Urinary bladder (tissue), 4 donors: ENCODE measurements around the gene TMC3. TPM values are rescaled to one million over a fixed set of nuclear protein-coding genes. Genes with fewer than 3 reads are reported as not detected.
A peak's percentile ranks its signal among the peaks of the same experiment; 100 is the strongest.
"Not testable (repeated sequence)": the region's sequence is repeated elsewhere in the genome, so short reads cannot be mapped to it uniquely, and the experiment has no call there.

ENCODE experiments used
- DNase-seq: peaks from one replicate; pipeline ENCODE4 v3.0.0-alpha.2; 2015; ENCODE audit errors: extremely low spot score
- H3K27ac ChIP-seq: one replicate; pipeline ENCODE4 v1.5.1; 2013; ENCODE audit warnings: low read depth, mild to moderate bottlenecking, moderate library complexity
- H3K36me3 ChIP-seq: one replicate; pipeline ENCODE4 v1.6.1; 2013; ENCODE audit warnings: mild to moderate bottlenecking, moderate library complexity; ENCODE audit not compliant: insufficient read depth
- H3K4me1 ChIP-seq: one replicate; pipeline ENCODE4 v1.6.1; 2013; ENCODE audit warnings: mild to moderate bottlenecking, moderate library complexity; ENCODE audit not compliant: insufficient read depth
- H3K4me3 ChIP-seq: one replicate; pipeline ENCODE4 v1.5.1; 2013; ENCODE audit warnings: low read depth, low read length
- WGBS: extraction: QIAGEN DNeasy Blood & Tissue Kit; methylation state at CpG from one replicate; pipeline ENCODE4 v1.1.7; 2013; 5-methylcytosine and 5-hydroxymethylcytosine counted together
- polyA plus RNA-seq: library from polyadenylated mRNA; stranded (reverse); fragments of 200-250 nt; gene quantifications from one replicate; pipeline ENCODE4 v1.2.3, GENCODE V29; 2013
- total RNA-seq: library from RNA; depleted of rRNA; stranded (reverse); fragments of >200 nt; gene quantifications from one replicate; pipeline ENCODE4 v1.2.3, GENCODE V29; 2014
- donor health status: healthy with polysubstance abuse.
- donor health status: healthy.

Gene TMC3
- total and polyA plus RNA-seq, 2 donors, result 0.62 to 0.95 TPM

DNA sequence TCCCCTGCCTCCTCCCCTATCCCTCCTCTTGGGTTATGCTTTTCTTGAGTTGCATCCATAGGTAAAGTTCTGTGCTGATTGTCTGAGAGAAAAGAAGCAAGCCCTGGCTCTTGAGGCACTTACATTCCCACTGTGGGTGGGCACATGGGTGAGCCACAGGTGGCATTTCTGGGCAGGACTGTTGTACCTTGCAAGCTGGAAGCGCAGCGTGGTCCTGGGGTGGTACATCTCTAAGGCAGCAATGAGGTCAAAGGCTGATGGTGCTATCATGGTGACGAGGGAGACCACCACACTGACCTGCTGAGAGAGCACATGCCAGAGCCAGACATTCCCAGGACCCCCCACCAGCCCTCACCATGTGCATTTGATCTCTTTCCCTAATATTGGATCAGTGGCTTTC, 24.7 kb downstream of the TMC3 start:
- H3K27ac ChIP-seq, result no peak overlapping the region
- H3K36me3 ChIP-seq, result no peaks in the 10 kb centered on the region
- WGBS, result 98% methylated on average over 3 of the region's 3 CpGs
- no peak for DNase-seq
- no peaks in the 10 kb centered on the region for H3K4me1 ChIP-seq
- no peak overlapping the region for H3K4me3 ChIP-seq

- not testable (repeated sequence) for H3K36me3 ChIP-seq, H3K4me1 ChIP-seq, H3K4me3 ChIP-seq, H3K27ac ChIP-seq, DNase-seq
- WGBS, result 94% methylated on average over 11 of the region's 11 CpGs
Measured at GRCh38 chr15:81348691-81349090, 25.3 kb downstream of the TMC3 start.

DNA sequence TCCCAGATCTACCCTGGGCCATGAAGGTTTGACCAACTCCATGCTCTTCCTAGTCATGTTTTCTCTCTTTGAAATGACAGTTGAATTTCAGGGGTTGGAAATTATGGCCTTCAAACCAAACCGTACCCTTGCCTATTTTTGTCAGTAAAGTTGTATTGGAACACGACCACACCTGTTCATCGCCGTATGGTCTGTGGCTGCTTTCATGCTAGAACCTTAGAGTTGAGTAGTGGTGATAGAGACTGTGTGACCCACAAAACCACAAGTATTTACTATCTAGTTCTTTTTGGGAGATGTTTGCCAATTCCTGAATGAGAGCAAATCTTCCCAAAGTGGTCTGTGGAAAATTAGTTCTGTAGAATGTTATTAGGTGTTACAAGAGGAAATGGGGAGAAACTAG, 26.1 kb downstream of the TMC3 start:
- WGBS, result 94% methylated on average over 4 of the region's 4 CpGs
- Histone ChIP-seq H3K4me3 (no peak overlapping the region), H3K4me1 (no peaks in the 10 kb centered on the region), H3K27ac (no peak overlapping the region), H3K36me3 (no peaks in the 10 kb centered on the region)
- DNase-seq, result no peak

GRCh38 chr15:81346611-81347010, 27.4 kb downstream of the TMC3 start:
- 65% methylated on average over 2 of the region's 2 CpGs for WGBS
- Histone ChIP-seq H3K4me3 (no peak overlapping the region), H3K36me3 (no peaks in the 10 kb centered on the region), H3K4me1 (no peaks in the 10 kb centered on the region), H3K27ac (no peak overlapping the region)
- DNase-seq, result no peak

GRCh38 chr15:81343371-81343770, 30.6 kb downstream of the TMC3 start:
- Histone ChIP-seq H3K27ac (no peak overlapping the region), H3K36me3 (no peaks in the 10 kb centered on the region), H3K4me3 (no peak overlapping the region), H3K4me1 (no peaks in the 10 kb centered on the region)
- DNase-seq, result no peak
- WGBS, result 95% methylated on average over 4 of the region's 4 CpGs

- WGBS, result 95% methylated on average over 4 of the region's 4 CpGs
- Histone ChIP-seq H3K27ac (no peak overlapping the region), H3K4me1 (no peaks in the 10 kb centered on the region), H3K36me3 (no peaks in the 10 kb centered on the region), H3K4me3 (no peak overlapping the region)
- no peak for DNase-seq
Measured at GRCh38 chr15:81341351-81341750, 32.7 kb downstream of the TMC3 start.

- H3K4me3 ChIP-seq, result no peak overlapping the region
- 71% methylated on average over 4 of the region's 4 CpGs for WGBS
- no peak overlapping the region for H3K27ac ChIP-seq
- H3K36me3 ChIP-seq, result no peaks in the 10 kb centered on the region
- H3K4me1 ChIP-seq, result no peaks in the 10 kb centered on the region
- no peak for DNase-seq
Measured at GRCh38 chr15:81339851-81340250, 34.2 kb downstream of the TMC3 start.

DNA sequence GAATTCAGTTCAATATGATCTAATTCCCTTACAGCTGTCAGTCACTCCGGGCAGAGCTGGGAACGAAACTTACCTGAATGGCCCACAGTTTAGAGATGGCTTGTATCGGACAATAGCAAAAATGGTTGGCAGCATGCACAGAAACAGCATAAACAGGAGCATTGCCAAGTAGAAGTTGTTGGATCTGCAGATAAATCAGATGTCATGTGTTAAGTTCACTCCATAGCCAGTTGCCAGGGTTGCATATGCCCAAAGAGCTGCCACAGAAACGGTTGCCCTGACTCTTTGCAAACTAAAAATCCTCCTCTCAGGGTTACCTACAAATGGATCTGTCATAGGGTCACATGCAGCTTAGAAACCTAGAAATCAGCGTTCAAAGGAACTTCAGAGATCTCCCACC, 34.7 kb downstream of the TMC3 start:
- Histone ChIP-seq H3K36me3 (no peaks in the 10 kb centered on the region), H3K27ac (no peak overlapping the region), H3K4me1 (no peaks in the 10 kb centered on the region), H3K4me3 (no peak overlapping the region)
- WGBS, result 64% methylated on average over 5 of the region's 5 CpGs
- DNase-seq, result no peak

GRCh38 chr15:81338170-81339007, 35.6 kb downstream of the TMC3 start:
- Histone ChIP-seq H3K27ac (no peak overlapping the region), H3K4me1 (no peaks in the 10 kb centered on the region), H3K4me3 (no peak overlapping the region), H3K36me3 (no peaks in the 10 kb centered on the region)
- DNase-seq, result peak; percentile 68
- WGBS, result 19% methylated on average over 8 of the region's 8 CpGs

GRCh38 chr15:81337713-81338157, 36.3 kb downstream of the TMC3 start:
- no peak for DNase-seq
- Histone ChIP-seq H3K36me3 (no peaks in the 10 kb centered on the region), H3K27ac (no peak overlapping the region), H3K4me1 (no peaks in the 10 kb centered on the region), H3K4me3 (no peak overlapping the region)
- 61% methylated on average over 9 of the region's 9 CpGs for WGBS

GRCh38 chr15:81337241-81337640, 36.8 kb downstream of the TMC3 start:
- Histone ChIP-seq H3K36me3 (no peaks in the 10 kb centered on the region), H3K27ac (no peak overlapping the region), H3K4me1 (no peaks in the 10 kb centered on the region), H3K4me3 (no peak overlapping the region)
- 84% methylated on average over 3 of the region's 3 CpGs for WGBS
- no peak for DNase-seq

GRCh38 chr15:81336568-81336967, 37.4 kb downstream of the TMC3 start:
- H3K4me1 ChIP-seq, result no peaks in the 10 kb centered on the region
- no peaks in the 10 kb centered on the region for H3K36me3 ChIP-seq
- no peak for DNase-seq
- 91% methylated on average over 4 of the region's 4 CpGs for WGBS
- no peak overlapping the region for H3K4me3 ChIP-seq
- H3K27ac ChIP-seq, result no peak overlapping the region

DNA sequence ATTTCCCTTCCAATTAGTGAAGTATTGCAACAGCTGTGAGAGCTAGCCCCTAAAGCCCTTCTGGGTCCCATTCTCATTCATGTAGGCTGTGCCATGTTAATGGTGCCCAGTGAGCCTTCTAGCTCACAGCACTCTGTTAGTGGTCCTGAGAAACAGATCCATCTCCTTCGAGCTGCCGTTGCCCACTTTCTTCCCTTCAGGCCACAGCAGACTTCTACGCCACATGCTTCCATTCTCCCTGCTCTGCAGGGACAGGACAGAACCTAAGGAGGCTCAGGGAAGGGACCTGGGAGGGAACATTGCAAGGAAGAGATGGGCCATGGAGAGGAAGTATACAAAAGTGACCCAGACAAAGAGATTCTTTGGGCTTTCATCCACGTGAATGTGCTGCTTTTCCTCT, 38.4 kb downstream of the TMC3 start:
- WGBS, result 91% methylated on average over 4 of the region's 4 CpGs
- DNase-seq, result no peak
- no peaks in the 10 kb centered on the region for H3K36me3 ChIP-seq

GRCh38 chr15:81334768-81335435, 39.1 kb downstream of the TMC3 start:
- Histone ChIP-seq H3K4me1 (no peaks in the 10 kb centered on the region), H3K4me3 (no peak overlapping the region), H3K27ac (no peak overlapping the region), H3K36me3 (no peaks in the 10 kb centered on the region)
- DNase-seq, result no peak
- WGBS, result 84% methylated on average over 10 of the region's 10 CpGs

More for the DNA sequence above, 38.4 kb downstream of the TMC3 start:
- no peaks in the 10 kb centered on the region for H3K4me1 ChIP-seq
- H3K27ac ChIP-seq, result no peak overlapping the region
- no peak overlapping the region for H3K4me3 ChIP-seq
